Endodermal cell (in vitro differentiated cells): Measurements from ENCODE around the gene IGFL3. TPM values are rescaled to one million over a fixed set of nuclear protein-coding genes. Genes with fewer than 3 reads are reported as not detected.

ENCODE experiments used
- DNase-seq: peaks from one replicate; pipeline ENCODE4 v3.0.0-alpha.2; 2017
- H3K27ac ChIP-seq: 2 replicates; pipeline ENCODE4 v1.5.1; 2013; ENCODE audit warnings: mild to moderate bottlenecking, low read depth, low read length, moderate library complexity
- H3K27me3 ChIP-seq: 2 replicates; pipeline ENCODE4 v1.6.1; 2013; ENCODE audit warnings: mild to moderate bottlenecking, low read length, moderate library complexity; ENCODE audit not compliant: insufficient read depth, control insufficient read depth, poor library complexity, severe bottlenecking
- H3K36me3 ChIP-seq: 2 replicates; pipeline ENCODE4 v1.7.0; 2013; ENCODE audit warnings: mild to moderate bottlenecking, low read length, moderate library complexity; ENCODE audit not compliant: control insufficient read depth, insufficient read depth
- H3K4me1 ChIP-seq: one replicate; pipeline ENCODE4 v1.7.0; 2013; ENCODE audit warnings: low read length; ENCODE audit not compliant: control insufficient read depth, insufficient read depth
- H3K4me3 ChIP-seq: 2 replicates; pipeline ENCODE4 v1.5.1; 2013; ENCODE audit warnings: mild to moderate bottlenecking, low read length, moderate library complexity
- H3K9ac ChIP-seq: 2 replicates; pipeline ENCODE4 v1.6.1; 2013; ENCODE audit warnings: mild to moderate bottlenecking, low read length, moderate library complexity; ENCODE audit not compliant: poor library complexity, severe bottlenecking; ENCODE audit errors: extremely low read depth
- H3K9me3 ChIP-seq: 2 replicates; pipeline ENCODE4 v1.6.1; 2013; ENCODE audit warnings: mild to moderate bottlenecking, low read length, moderate library complexity; ENCODE audit not compliant: control insufficient read depth
- H3K27ac Mint-ChIP-seq: 2 replicates; pipeline ENCODE4 v1.8.0; 2020; ENCODE audit warnings: mixed read lengths
- H3K27me3 Mint-ChIP-seq: 2 replicates; pipeline ENCODE4 v1.8.0; 2021; ENCODE audit warnings: mild to moderate bottlenecking, mixed read lengths; ENCODE audit not compliant: insufficient read depth
- H3K36me3 Mint-ChIP-seq: 2 replicates; pipeline ENCODE4 v1.8.0; 2020; ENCODE audit warnings: low read depth, mixed read lengths
- H3K4me1 Mint-ChIP-seq: 2 replicates; pipeline ENCODE4 v1.8.0; 2020; ENCODE audit warnings: mixed read lengths
- H3K4me3 Mint-ChIP-seq: 2 replicates; pipeline ENCODE4 v1.8.0; 2020; ENCODE audit warnings: mild to moderate bottlenecking, moderate library complexity, mixed read lengths
- H3K9me3 Mint-ChIP-seq: 2 replicates; pipeline ENCODE4 v1.8.0; 2020; ENCODE audit warnings: mild to moderate bottlenecking, mixed read lengths
- CTCF ChIP-seq: fragments of 200-600 bp; sonication (generic); conservative IDR thresholded peaks from 2 replicates; pipeline ENCODE4 v1.5.0; 2021; ENCODE audit warnings: antibody characterized with exemption, mild to moderate bottlenecking
- whole genome bisulfite sequencing, 2 experiments: methylation state at CpG; one replicate each; pipeline versions ENCODE4 v1.1.5 to v1.1.7; 2013; ENCODE audit warnings: missing lambda C conversion rate in 2 of 2, mixed read lengths in 1 of 2; ENCODE audit not compliant: insufficient coverage in 1 of 2, insufficient read length in 1 of 2; 5-methylcytosine and 5-hydroxymethylcytosine counted together
- total RNA-seq, 2 donors: library from RNA; stranded (reverse); fragmentation: NEBNext Ultra II Directional in 1 of 2; extraction: Animal tissue kit (Norgen Biotek cat#: 25700) in 1 of 2; gene quantifications; 2 replicates in 1 of 2; 3 replicates in 1 of 2; pipeline ENCODE4 v1.2.1, GENCODE V29; 2021

The IGFL3 gene
- total RNA-seq, 2 donors from 2014 or later, result 0.88 to 2.1 TPM

GRCh38 chr19:46133101-46133627 is 8.7 kb upstream of the IGFL3 start:
- peak overlapping the region; percentile 33 for H3K4me3 Mint-ChIP-seq
- Histone ChIP-seq H3K36me3 (no peaks in the 10 kb centered on the region), H3K9ac (peak overlapping the region; percentile 73), H3K27me3 (no peaks in the 10 kb centered on the region), H3K4me1 (no peaks in the 10 kb centered on the region), H3K27ac (peak overlapping the region; percentile 93), H3K9me3 (peaks cover 4% of the 10 kb centered on the region), H3K4me3 (peak overlapping the region; percentile 72)
- peaks cover 16% of the 10 kb centered on the region for H3K4me1 Mint-ChIP-seq
- H3K27ac Mint-ChIP-seq, result peak overlapping the region; percentile 93
- WGBS, 2 experiments, result 34 to 47% methylated on average over 6 of the region's 6 CpGs
- TF ChIP-seq CTCF, result no peak
- peaks cover 4% of the 10 kb centered on the region for H3K36me3 Mint-ChIP-seq
- DNase-seq, result peak; percentile 89
- peaks cover 14% of the 10 kb centered on the region for H3K27me3 Mint-ChIP-seq
- H3K9me3 Mint-ChIP-seq, result peaks cover 8% of the 10 kb centered on the region

- Mint-ChIP-seq H3K4me1 (peaks cover 16% of the 10 kb centered on the region), H3K27me3 (peaks cover 15% of the 10 kb centered on the region), H3K9me3 (peaks cover 8% of the 10 kb centered on the region), H3K27ac (peak overlapping the region; percentile 93), H3K4me3 (peak overlapping the region; percentile 33), H3K36me3 (peaks cover 4% of the 10 kb centered on the region)
- 40 to 65% methylated on average over 2 to 4 of the region's 4 CpGs for WGBS, 2 experiments
- Histone ChIP-seq H3K4me3 (peak overlapping the region; percentile 72), H3K4me1 (no peaks in the 10 kb centered on the region), H3K27me3 (no peaks in the 10 kb centered on the region), H3K9me3 (peaks cover 4% of the 10 kb centered on the region), H3K27ac (peak overlapping the region; percentile 93), H3K36me3 (no peaks in the 10 kb centered on the region), H3K9ac (peak overlapping the region; percentile 73)
- no peak for TF ChIP-seq CTCF
- DNase-seq, result no peak
These were observed 8.1 kb upstream of the IGFL3 start for GRCh38 chr19:46132508-46133100.

GRCh38 chr19:46131485-46132143 is 7.1 kb upstream of the IGFL3 start:
- H3K36me3 ChIP-seq, result no peaks in the 10 kb centered on the region
- peaks cover 4% of the 10 kb centered on the region for H3K9me3 ChIP-seq
- peaks cover 3% of the 10 kb centered on the region for H3K27me3 ChIP-seq
- WGBS, 2 experiments, result 82 to 84% methylated on average over 7 to 10 of the region's 10 CpGs
- peak overlapping the region; percentile 72 for H3K4me3 ChIP-seq
- H3K27me3 Mint-ChIP-seq, result peaks cover 20% of the 10 kb centered on the region
- peaks cover 8% of the 10 kb centered on the region for H3K9me3 Mint-ChIP-seq
- H3K4me3 Mint-ChIP-seq, result no peak overlapping the region
- peaks cover 4% of the 10 kb centered on the region for H3K36me3 Mint-ChIP-seq
- H3K4me1 Mint-ChIP-seq, result peaks cover 16% of the 10 kb centered on the region
- no peaks in the 10 kb centered on the region for H3K4me1 ChIP-seq
- peak overlapping the region; percentile 93 for H3K27ac ChIP-seq
- no peak overlapping the region for H3K27ac Mint-ChIP-seq
- no peak for TF ChIP-seq CTCF
- H3K9ac ChIP-seq, result peak overlapping the region; percentile 73
- DNase-seq, result peak; percentile 60
